Thyroid gland (tissue), 4 donors: ENCODE measurements around the gene SLC12A1. TPM values are rescaled to one million over a fixed set of nuclear protein-coding genes. Genes with fewer than 3 reads are reported as not detected.

ENCODE experiments used
- DNase-seq, 2 donors: peaks; one replicate each; pipeline ENCODE4 v3.0.0-alpha.2; 2019
- H3K27ac ChIP-seq, 3 donors: fragments of 200-600 bp; sonication (generic); 1 replicate in 2 of 3; 2 replicates in 1 of 3; pipeline ENCODE4 v1.5.1; 2016 to 2019; ENCODE audit warnings: mild to moderate bottlenecking in 1 of 3, moderate library complexity in 1 of 3
- H3K27me3 ChIP-seq: fragments of 200-600 bp; sonication (generic); one replicate; pipeline ENCODE4 v1.5.1; 2019
- H3K36me3 ChIP-seq, 2 donors: fragments of 200-600 bp; sonication (generic); one replicate each; pipeline ENCODE4 v1.5.1; 2016 to 2019
- H3K4me1 ChIP-seq, 2 donors: fragments of 200-600 bp; sonication (generic); one replicate each; pipeline ENCODE4 v1.5.1; 2017 to 2019
- H3K4me3 ChIP-seq, 3 donors: fragments of 200-600 bp; sonication (generic); replicated peaks in 1 of 3; 1 replicate in 2 of 3; 2 replicates in 1 of 3; pipeline ENCODE4 v1.5.1; 2016; ENCODE audit warnings: mild to moderate bottlenecking in 1 of 3
- H3K9me3 ChIP-seq: fragments of 200-600 bp; sonication (generic); one replicate; pipeline ENCODE4 v1.5.1; 2017
- CTCF ChIP-seq, 6 experiments: fragments of 200-600 bp in 3 of 6; fragments of 450-650 bp in 3 of 6; sonication (generic) in 3 of 6; IDR thresholded peaks; one replicate each; pipeline ENCODE4 v1.5.1; 2016 to 2019; ENCODE audit warnings: antibody characterized with exemption in 6 of 6, mild to moderate bottlenecking in 2 of 6, inconsistent platforms in 1 of 6, moderate library complexity in 1 of 6
- POLR2A ChIP-seq, 2 donors: fragments of 450-650 bp; IDR thresholded peaks; one replicate each; pipeline ENCODE4 v1.6.1; 2017; ENCODE audit warnings: antibody characterized with exemption in 2 of 2, mild to moderate bottlenecking in 2 of 2, moderate library complexity in 1 of 2
- WGBS, 2 donors: methylation state at CpG; one replicate each; pipeline ENCODE4 v1.1.5; 2017; 5-methylcytosine and 5-hydroxymethylcytosine counted together
- intact Hi-C: fragments of 100-400 bp; cut with DNase I; formaldehyde crosslinking; loops from one replicate; pipeline ENCODE4 v1.15.1; 2023
- total RNA-seq, 4 donors: library from RNA; depleted of rRNA; stranded (reverse); fragments of >200 nt; gene quantifications; one replicate each; pipeline ENCODE4 v1.2.3, GENCODE V29; 2016

The SLC12A1 gene
- total RNA-seq, 4 donors from 2014 or later = not detected

- Histone ChIP-seq H3K36me3 (no peaks in the 10 kb centered on the region), H3K27me3 (no peaks in the 10 kb centered on the region), H3K27ac (no peak overlapping the region), H3K4me3 (no peak overlapping the region), H3K9me3 (no peaks in the 10 kb centered on the region), H3K4me1 (peaks cover 4 to 9% of the 10 kb centered on the region in 2 donors)
- DNase-seq = no peak
- no peak for TF ChIP-seq CTCF (IDR thresholded peaks at IDR 0.05)
- TF ChIP-seq POLR2A (IDR thresholded peaks at IDR 0.05) = no peak
- intact Hi-C loops = loop anchor here (10.0 kb wide), 1 partner anchor 1050 kb away; no protein-coding TSS in a partner anchor
- WGBS, 2 donors = 83 to 97% methylated on average over 1 of the region's 1 CpG
Measured at GRCh38 chr15:48244921-48245320, 38.8 kb downstream of the SLC12A1 start.

GRCh38 chr15:48248414-48248813, 42.3 kb downstream of the SLC12A1 start:
- WGBS, 2 donors = 92 to 93% methylated on average over 5 of the region's 5 CpGs
- Histone ChIP-seq H3K4me1 (no peaks in the 10 kb centered on the region), H3K4me3 (no peak overlapping the region), H3K27ac (no peak overlapping the region), H3K27me3 (no peaks in the 10 kb centered on the region), H3K9me3 (no peaks in the 10 kb centered on the region), H3K36me3 (no peaks in the 10 kb centered on the region)
- intact Hi-C loops = loop anchor here (10.0 kb wide), 1 partner anchor 1054 kb away; no protein-coding TSS in a partner anchor
- TF ChIP-seq POLR2A (IDR thresholded peaks at IDR 0.05) (no peak), CTCF (IDR thresholded peaks at IDR 0.05) (no peak)
- DNase-seq = no peak

- Histone ChIP-seq H3K9me3 (no peaks in the 10 kb centered on the region), H3K27me3 (no peaks in the 10 kb centered on the region), H3K4me3 (no peak overlapping the region), H3K36me3 (no peaks in the 10 kb centered on the region), H3K4me1 (no peaks in the 10 kb centered on the region), H3K27ac (no peak overlapping the region)
- peak; percentile 23 to 57 for DNase-seq
- TF ChIP-seq POLR2A (IDR thresholded peaks at IDR 0.05) = no peak
- peak in 4 of 6 experiments; percentile 62 to 83 (median 72) for TF ChIP-seq CTCF (IDR thresholded peaks at IDR 0.05)
- WGBS, 2 donors = 32 to 33% methylated on average over 6 of the region's 6 CpGs
- intact Hi-C loops = no loop called here
Measured at GRCh38 chr15:48250640-48251076, 44.6 kb downstream of the SLC12A1 start.

- Histone ChIP-seq H3K27me3 (no peaks in the 10 kb centered on the region), H3K36me3 (no peaks in the 10 kb centered on the region), H3K4me3 (no peak overlapping the region), H3K4me1 (no peaks in the 10 kb centered on the region), H3K27ac (no peak overlapping the region), H3K9me3 (no peaks in the 10 kb centered on the region)
- 69 to 74% methylated on average over 4 of the region's 4 CpGs for WGBS, 2 donors
- TF ChIP-seq CTCF (IDR thresholded peaks at IDR 0.05) (no peak), POLR2A (IDR thresholded peaks at IDR 0.05) (no peak)
- no peak for DNase-seq
- intact Hi-C loops = no loop called here
Measured at GRCh38 chr15:48253172-48253571, 47.1 kb downstream of the SLC12A1 start.

GRCh38 chr15:48265135-48265534, 59.0 kb downstream of the SLC12A1 start:
- no peak for DNase-seq
- Histone ChIP-seq H3K9me3 (no peaks in the 10 kb centered on the region), H3K4me1 (no peaks in the 10 kb centered on the region), H3K27ac (no peak overlapping the region), H3K36me3 (no peaks in the 10 kb centered on the region), H3K4me3 (no peak overlapping the region), H3K27me3 (no peaks in the 10 kb centered on the region)
- intact Hi-C loops = no loop called here
- TF ChIP-seq CTCF (IDR thresholded peaks at IDR 0.05) (no peak), POLR2A (IDR thresholded peaks at IDR 0.05) (no peak)
- WGBS, 2 donors = 68 to 79% methylated on average over 1 of the region's 1 CpG
